HCT116 (cell line): ENCODE results near the gene NPEPL1.

Source experiments
- ATF3 ChIP-seq: IDR thresholded peaks from 2 replicates; pipeline ENCODE4 v1.6.1; 2012
- CEBPB ChIP-seq: IDR thresholded peaks from 2 replicates; pipeline ENCODE4 v1.6.1; 2012; ENCODE audit warnings: low read depth
- CTCF ChIP-seq, 3 experiments: fragments of 200-600 bp in 1 of 3; sonication (generic) in 1 of 3; IDR thresholded peaks in 2 of 3; conservative IDR thresholded peaks in 1 of 3; 2 replicates each; pipeline ENCODE4 v1.5.1; 2012 to 2017; ENCODE audit warnings: low read depth in 2 of 3, low read length in 2 of 3, antibody characterized with exemption in 1 of 3, borderline replicate concordance in 1 of 3, control low read depth in 1 of 3, mild to moderate bottlenecking in 1 of 3, mixed read lengths in 1 of 3, mixed run types in 1 of 3, moderate library complexity in 1 of 3; ENCODE audit not compliant: insufficient read depth in 1 of 3
- EGR1 ChIP-seq: IDR thresholded peaks from 2 replicates; pipeline ENCODE4 v1.6.1; 2012; ENCODE audit warnings: low read depth
- EZH2 ChIP-seq: fragments of 200-600 bp; sonication (generic); IDR thresholded peaks from 2 replicates; pipeline ENCODE4 v1.6.1; 2017; ENCODE audit warnings: antibody characterized with exemption, mixed run types
- EZH2phosphoT487 ChIP-seq: fragments of 200-600 bp; IDR thresholded peaks from 2 replicates; pipeline ENCODE4 v1.6.1; 2018; ENCODE audit warnings: antibody characterized with exemption, borderline replicate concordance
- RAD21 ChIP-seq: IDR thresholded peaks from 2 replicates; pipeline ENCODE4 v1.6.1; 2012; ENCODE audit warnings: low read depth, mild to moderate bottlenecking
- SP1 ChIP-seq: IDR thresholded peaks from 2 replicates; pipeline ENCODE4 v1.6.1; 2012; ENCODE audit warnings: low read depth
- ZBTB33 ChIP-seq: IDR thresholded peaks from 2 replicates; pipeline ENCODE4 v1.6.1; 2011; ENCODE audit warnings: mild to moderate bottlenecking, low read length, moderate library complexity; ENCODE audit not compliant: insufficient replicate concordance; ENCODE audit errors: extremely low read depth
- ZFX ChIP-seq: fragments of 450-650 bp; IDR thresholded peaks from 2 replicates; pipeline ENCODE4 v1.6.1; 2017

GRCh38 chr20:58696411-58696961 lies 3.9 kb downstream of the NPEPL1 start:
- no peak for TF ChIP-seq CTCF (IDR thresholded peaks at IDR 0.05 in 2 of 3, conservative IDR thresholded peaks at IDR 0.05 in 1 of 3; ENCODE audit: borderline replicate concordance in 1 of 3, insufficient read depth in 1 of 3, low read depth in 2 of 3, low read length in 2 of 3)
- no peak for TF ChIP-seq EZH2phosphoT487
- TF ChIP-seq SP1: no peak
- no peak for TF ChIP-seq ZBTB33
- no peak for TF ChIP-seq EZH2
- no peak for TF ChIP-seq ZFX
- no peak for TF ChIP-seq ATF3
- no peak for TF ChIP-seq EGR1
- TF ChIP-seq CEBPB: no peak
- no peak for TF ChIP-seq RAD21
